ENCODE data around the gene NAALADL2. TPM values are rescaled to one million over a fixed set of nuclear protein-coding genes. Genes with fewer than 3 reads are reported as not detected.

The NAALADL2 gene
- total RNA-seq, 1 donor: 23.5 TPM

GRCh38 chr3:175493301-175493700, 634.2 kb downstream of the NAALADL2 start:
- H3K27me3 ChIP-seq (ENCODE audit: insufficient read depth, low read length): no peaks in the 10 kb centered on the region
- no peak for TF ChIP-seq CTCF (IDR thresholded peaks at IDR 0.05; ENCODE audit: extremely low read depth, low read depth, low read length)
- no peaks in the 10 kb centered on the region for H3K4me1 ChIP-seq (ENCODE audit: insufficient read depth, low read length)
- H3K4me2 ChIP-seq (ENCODE audit: insufficient read depth, low read length): no peak overlapping the region
- H3K9me3 ChIP-seq (ENCODE audit: low read depth, low read length): no peaks in the 10 kb centered on the region
- no peaks in the 10 kb centered on the region for H3K36me3 ChIP-seq (ENCODE audit: insufficient read depth, low read length)
- H3K27ac ChIP-seq (ENCODE audit: low read depth, low read length): no peak overlapping the region
- no peak overlapping the region for H2AFZ ChIP-seq (ENCODE audit: low read length)
- no peak overlapping the region for H3K4me3 ChIP-seq (ENCODE audit: insufficient read depth, low read length)
- no peak for DNase-seq (ENCODE audit: insufficient read length, low spot score, missing footprints)
- no peaks in the 10 kb centered on the region for H4K20me1 ChIP-seq (ENCODE audit: insufficient read depth, low read length)
- no peaks in the 10 kb centered on the region for H3K79me2 ChIP-seq (ENCODE audit: insufficient read depth, low read length)

- H3K9me3 ChIP-seq (ENCODE audit: low read depth, low read length): no peaks in the 10 kb centered on the region
- TF ChIP-seq CTCF (IDR thresholded peaks at IDR 0.05; ENCODE audit: extremely low read depth, low read depth, low read length): no peak
- H3K36me3 ChIP-seq (ENCODE audit: insufficient read depth, low read length): no peaks in the 10 kb centered on the region
- H3K4me2 ChIP-seq (ENCODE audit: insufficient read depth, low read length): no peak overlapping the region
- no peak overlapping the region for H3K4me3 ChIP-seq (ENCODE audit: insufficient read depth, low read length)
- no peaks in the 10 kb centered on the region for H3K79me2 ChIP-seq (ENCODE audit: insufficient read depth, low read length)
- no peak overlapping the region for H2AFZ ChIP-seq (ENCODE audit: low read length)
- no peaks in the 10 kb centered on the region for H4K20me1 ChIP-seq (ENCODE audit: insufficient read depth, low read length)
- H3K27ac ChIP-seq (ENCODE audit: low read depth, low read length): no peak overlapping the region
- no peaks in the 10 kb centered on the region for H3K4me1 ChIP-seq (ENCODE audit: insufficient read depth, low read length)
- no peak for DNase-seq (ENCODE audit: insufficient read length, low spot score, missing footprints)
- no peaks in the 10 kb centered on the region for H3K27me3 ChIP-seq (ENCODE audit: insufficient read depth, low read length)
These were observed 636.2 kb downstream of the NAALADL2 start for GRCh38 chr3:175495331-175495730.

GRCh38 chr3:175502155-175502554, 643.0 kb downstream of the NAALADL2 start:
- H3K27ac ChIP-seq (ENCODE audit: low read depth, low read length): no peak overlapping the region
- no peaks in the 10 kb centered on the region for H3K9me3 ChIP-seq (ENCODE audit: low read depth, low read length)
- H2AFZ ChIP-seq (ENCODE audit: low read length): no peak overlapping the region
- no peak overlapping the region for H3K4me2 ChIP-seq (ENCODE audit: insufficient read depth, low read length)
- no peaks in the 10 kb centered on the region for H4K20me1 ChIP-seq (ENCODE audit: insufficient read depth, low read length)
- no peak overlapping the region for H3K4me3 ChIP-seq (ENCODE audit: insufficient read depth, low read length)
- H3K36me3 ChIP-seq (ENCODE audit: insufficient read depth, low read length): no peaks in the 10 kb centered on the region
- no peaks in the 10 kb centered on the region for H3K27me3 ChIP-seq (ENCODE audit: insufficient read depth, low read length)
- no peaks in the 10 kb centered on the region for H3K79me2 ChIP-seq (ENCODE audit: insufficient read depth, low read length)
- H3K4me1 ChIP-seq (ENCODE audit: insufficient read depth, low read length): no peaks in the 10 kb centered on the region
- TF ChIP-seq CTCF (IDR thresholded peaks at IDR 0.05; ENCODE audit: extremely low read depth, low read depth, low read length): no peak
- no peak for DNase-seq (ENCODE audit: insufficient read length, low spot score, missing footprints)

- Histone ChIP-seq H3K9me3 (ENCODE audit: low read depth, low read length) (no peaks in the 10 kb centered on the region), H3K4me2 (ENCODE audit: insufficient read depth, low read length) (no peak overlapping the region), H3K79me2 (ENCODE audit: insufficient read depth, low read length) (no peaks in the 10 kb centered on the region), H3K4me1 (ENCODE audit: insufficient read depth, low read length) (no peaks in the 10 kb centered on the region), H3K36me3 (ENCODE audit: insufficient read depth, low read length) (no peaks in the 10 kb centered on the region), H2AFZ (ENCODE audit: low read length) (no peak overlapping the region), H3K27me3 (ENCODE audit: insufficient read depth, low read length) (no peaks in the 10 kb centered on the region), H3K4me3 (ENCODE audit: insufficient read depth, low read length) (no peak overlapping the region), H3K27ac (ENCODE audit: low read depth, low read length) (no peak overlapping the region), H4K20me1 (ENCODE audit: insufficient read depth, low read length) (no peaks in the 10 kb centered on the region)
- TF ChIP-seq CTCF (IDR thresholded peaks at IDR 0.05; ENCODE audit: extremely low read depth, low read depth, low read length): no peak
- DNase-seq (ENCODE audit: insufficient read length, low spot score, missing footprints): no peak
These were observed 652.2 kb downstream of the NAALADL2 start for GRCh38 chr3:175511219-175511785.

Data from osteoblast (primary cell).